ENCODE data around the gene GGNBP2. TPM values are rescaled to one million over a fixed set of nuclear protein-coding genes. Genes with fewer than 3 reads are reported as not detected.

The GGNBP2 gene
- total RNA-seq, 1 donor from 2014 or later, result 94.3 TPM

DNA sequence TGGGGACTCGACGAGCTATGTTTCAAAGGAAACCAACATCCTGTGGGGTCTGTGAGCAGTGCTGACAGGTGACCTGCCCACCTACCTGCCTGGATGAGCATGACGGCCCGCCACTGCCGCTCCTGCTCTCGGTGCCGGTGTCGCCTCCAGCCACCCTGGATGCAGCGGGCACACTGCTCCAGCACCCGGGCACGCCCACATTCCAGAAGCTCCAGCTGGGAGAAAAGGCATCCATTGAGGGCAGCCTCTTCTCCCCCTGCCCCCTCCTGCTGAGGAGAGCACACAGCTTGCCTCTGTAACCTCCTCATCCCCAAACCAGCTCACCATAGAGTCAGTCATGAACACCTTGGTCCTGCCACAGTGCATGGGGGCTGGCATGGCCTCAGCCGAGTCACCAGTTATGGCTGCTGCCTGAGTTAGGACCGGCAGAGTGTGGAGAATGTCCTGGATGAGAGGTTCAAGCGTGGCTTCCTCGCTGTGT lies 43.9 kb upstream of the GGNBP2 start:
- Histone ChIP-seq H3K27me3 (ENCODE audit: control insufficient read depth, insufficient read depth, low read length) (no peaks in the 10 kb centered on the region), H3K36me3 (ENCODE audit: control insufficient read depth, insufficient read depth, low read length) (peaks cover 47% of the 10 kb centered on the region), H3K4me3 (ENCODE audit: low read depth, low read length) (no peak overlapping the region)
- TF ChIP-seq, protein P1, sequence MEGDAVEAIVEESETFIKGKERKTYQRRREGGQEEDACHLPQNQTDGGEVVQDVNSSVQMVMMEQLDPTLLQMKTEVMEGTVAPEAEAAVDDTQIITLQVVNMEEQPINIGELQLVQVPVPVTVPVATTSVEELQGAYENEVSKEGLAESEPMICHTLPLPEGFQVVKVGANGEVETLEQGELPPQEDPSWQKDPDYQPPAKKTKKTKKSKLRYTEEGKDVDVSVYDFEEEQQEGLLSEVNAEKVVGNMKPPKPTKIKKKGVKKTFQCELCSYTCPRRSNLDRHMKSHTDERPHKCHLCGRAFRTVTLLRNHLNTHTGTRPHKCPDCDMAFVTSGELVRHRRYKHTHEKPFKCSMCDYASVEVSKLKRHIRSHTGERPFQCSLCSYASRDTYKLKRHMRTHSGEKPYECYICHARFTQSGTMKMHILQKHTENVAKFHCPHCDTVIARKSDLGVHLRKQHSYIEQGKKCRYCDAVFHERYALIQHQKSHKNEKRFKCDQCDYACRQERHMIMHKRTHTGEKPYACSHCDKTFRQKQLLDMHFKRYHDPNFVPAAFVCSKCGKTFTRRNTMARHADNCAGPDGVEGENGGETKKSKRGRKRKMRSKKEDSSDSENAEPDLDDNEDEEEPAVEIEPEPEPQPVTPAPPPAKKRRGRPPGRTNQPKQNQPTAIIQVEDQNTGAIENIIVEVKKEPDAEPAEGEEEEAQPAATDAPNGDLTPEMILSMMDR (IDR thresholded peaks at IDR 0.05; ENCODE audit: insufficient read depth, low read length, severe bottlenecking), result no peak
- no peak for FAIRE-seq
- no peak for DNase-seq (ENCODE audit: low read depth)

DNA sequence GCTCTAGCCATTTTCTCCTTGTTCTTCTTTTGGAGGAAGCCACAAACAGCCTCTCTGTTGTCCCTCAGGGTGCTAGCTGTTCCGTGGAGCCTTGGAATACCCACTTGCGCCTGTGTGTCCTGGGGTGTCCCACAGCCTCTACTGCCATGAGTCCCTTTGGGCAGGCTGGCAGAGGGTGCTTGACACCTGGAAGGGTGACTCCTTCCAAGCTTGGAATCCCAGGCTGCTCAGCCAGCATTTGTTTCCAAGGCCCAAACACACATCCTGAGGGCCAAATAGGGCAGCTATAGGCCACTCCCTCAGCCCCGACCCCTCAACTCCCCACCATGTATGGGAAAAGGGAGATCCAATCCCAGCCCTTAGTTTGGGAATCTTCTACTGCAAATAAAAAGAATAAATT lies 43.4 kb upstream of the GGNBP2 start:
- DNase-seq (ENCODE audit: low read depth), result no peak
- Histone ChIP-seq H3K27me3 (ENCODE audit: control insufficient read depth, insufficient read depth, low read length) (no peaks in the 10 kb centered on the region), H3K4me3 (ENCODE audit: low read depth, low read length) (no peak overlapping the region), H3K36me3 (ENCODE audit: control insufficient read depth, insufficient read depth, low read length) (peaks cover 47% of the 10 kb centered on the region)
- TF ChIP-seq, protein P1 (IDR thresholded peaks at IDR 0.05; ENCODE audit: insufficient read depth, low read length, severe bottlenecking), result no peak
- no peak for FAIRE-seq

DNA sequence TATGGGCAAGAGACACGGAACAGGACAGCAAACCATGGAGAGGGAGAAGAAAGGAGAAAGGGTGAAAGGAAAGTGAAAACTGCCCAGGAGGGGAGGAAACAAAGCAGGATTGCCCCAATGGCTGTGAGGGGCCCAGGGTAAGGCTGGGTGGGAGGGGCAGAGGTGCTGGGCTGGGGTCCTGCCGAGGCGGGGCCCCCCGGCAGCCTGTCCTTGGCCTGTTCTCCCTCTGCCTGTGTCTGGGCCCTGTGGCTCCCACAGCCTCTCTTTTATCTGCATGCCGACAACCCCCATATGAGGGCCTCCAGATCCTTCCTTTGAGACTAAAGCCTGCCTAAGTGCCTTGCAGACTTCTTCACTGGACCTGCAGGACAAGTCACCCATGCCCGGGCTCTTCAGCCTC lies 42.8 kb upstream of the GGNBP2 start:
- FAIRE-seq (no peak), DNase-seq (ENCODE audit: low read depth) (no peak)
- no peak overlapping the region for H3K4me3 ChIP-seq (ENCODE audit: low read depth, low read length)
- H3K27me3 ChIP-seq (ENCODE audit: control insufficient read depth, insufficient read depth, low read length), result no peaks in the 10 kb centered on the region
- TF ChIP-seq, protein P1 (IDR thresholded peaks at IDR 0.05; ENCODE audit: insufficient read depth, low read length, severe bottlenecking), result no peak
- H3K36me3 ChIP-seq (ENCODE audit: control insufficient read depth, insufficient read depth, low read length), result peaks cover 52% of the 10 kb centered on the region

DNA sequence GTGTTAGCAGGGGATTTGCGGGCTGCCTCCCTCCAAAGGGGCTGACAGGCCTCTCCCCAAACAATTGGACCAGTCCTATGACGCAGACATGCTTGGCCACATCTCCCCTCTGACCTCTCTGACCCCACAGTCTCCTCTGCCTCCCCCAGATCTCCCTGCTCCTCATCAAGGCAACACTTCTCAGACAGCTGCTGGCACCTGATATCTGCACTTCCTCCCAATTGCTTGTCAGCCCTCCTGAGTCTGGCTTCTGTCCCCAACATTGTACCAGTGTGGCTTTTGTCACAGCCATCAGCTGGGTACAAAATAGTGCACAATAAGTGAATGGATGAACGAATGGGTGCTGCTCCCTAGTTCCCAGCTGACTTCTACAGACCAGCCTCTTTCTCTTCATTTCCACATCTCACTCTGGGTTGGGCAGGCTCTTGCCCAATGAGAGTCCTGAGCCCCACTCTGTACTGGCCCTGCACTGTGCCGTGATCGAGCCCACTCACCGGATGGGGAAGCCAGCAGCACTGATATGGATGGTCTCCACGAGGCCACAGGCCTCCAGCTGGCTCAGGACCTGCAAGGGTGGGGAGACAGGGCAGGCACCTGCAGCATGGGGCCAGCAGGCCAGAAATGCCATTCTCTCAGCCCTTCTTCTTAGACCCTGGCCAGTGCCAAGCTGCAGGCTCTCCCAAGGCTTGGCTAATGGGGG lies 41.1 kb upstream of the GGNBP2 start:
- H3K27me3 ChIP-seq (ENCODE audit: control insufficient read depth, insufficient read depth, low read length), result no peaks in the 10 kb centered on the region
- no peak overlapping the region for H3K4me3 ChIP-seq (ENCODE audit: low read depth, low read length)
- no peak for DNase-seq (ENCODE audit: low read depth)
- TF ChIP-seq, protein P1 (IDR thresholded peaks at IDR 0.05; ENCODE audit: insufficient read depth, low read length, severe bottlenecking), result no peak
- peaks cover 54% of the 10 kb centered on the region for H3K36me3 ChIP-seq (ENCODE audit: control insufficient read depth, insufficient read depth, low read length)
- no peak for FAIRE-seq

DNA sequence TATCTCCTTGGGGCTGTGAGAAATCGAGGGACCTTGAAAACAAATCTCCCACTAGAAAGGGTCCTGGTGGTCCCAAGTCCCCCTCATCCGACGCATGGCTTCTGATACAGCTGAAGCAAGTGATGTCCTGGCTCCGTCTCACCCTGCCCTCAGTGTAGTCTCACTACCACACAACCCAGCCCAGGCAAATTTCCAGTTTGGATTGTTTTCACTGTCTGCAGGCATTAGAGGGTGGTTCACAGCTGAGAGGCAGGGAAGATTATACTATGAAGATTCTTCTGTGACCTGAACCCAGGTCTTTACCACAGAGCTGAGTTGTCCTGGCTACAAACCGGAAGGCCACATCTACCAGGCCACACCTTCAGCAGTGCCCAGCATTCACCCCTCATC lies 40.6 kb upstream of the GGNBP2 start:
- FAIRE-seq (no peak), DNase-seq (ENCODE audit: low read depth) (no peak)
- no peaks in the 10 kb centered on the region for H3K27me3 ChIP-seq (ENCODE audit: control insufficient read depth, insufficient read depth, low read length)
- no peak overlapping the region for H3K4me3 ChIP-seq (ENCODE audit: low read depth, low read length)
- peaks cover 54% of the 10 kb centered on the region for H3K36me3 ChIP-seq (ENCODE audit: control insufficient read depth, insufficient read depth, low read length)
- TF ChIP-seq, protein P1 (IDR thresholded peaks at IDR 0.05; ENCODE audit: insufficient read depth, low read length, severe bottlenecking), result no peak

DNA sequence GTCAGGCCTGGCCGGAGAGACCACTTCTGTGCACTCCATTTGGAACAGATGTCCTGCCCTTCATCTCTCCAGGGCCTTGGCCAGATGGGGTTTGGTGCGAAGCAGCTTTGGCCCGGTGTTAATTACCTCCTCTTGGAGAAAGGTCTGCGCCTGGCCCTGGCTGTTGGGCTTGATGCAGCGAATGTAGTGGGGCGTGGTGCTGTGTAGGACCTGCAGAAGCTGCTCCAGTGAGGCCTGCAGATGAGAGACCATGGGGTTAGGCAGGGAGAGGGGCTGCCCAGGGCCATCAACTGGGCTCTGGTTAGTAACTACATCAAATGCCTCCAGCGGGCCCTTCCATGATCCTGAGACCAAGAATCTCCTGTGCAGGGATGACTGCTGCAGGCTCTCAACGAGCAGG lies 39.5 kb upstream of the GGNBP2 start:
- H3K27me3 ChIP-seq (ENCODE audit: control insufficient read depth, insufficient read depth, low read length), result no peaks in the 10 kb centered on the region
- DNase-seq (ENCODE audit: low read depth) (no peak), FAIRE-seq (no peak)
- TF ChIP-seq, protein P1 (IDR thresholded peaks at IDR 0.05; ENCODE audit: insufficient read depth, low read length, severe bottlenecking), result no peak
- H3K4me3 ChIP-seq (ENCODE audit: low read depth, low read length), result no peak overlapping the region
- peaks cover 61% of the 10 kb centered on the region for H3K36me3 ChIP-seq (ENCODE audit: control insufficient read depth, insufficient read depth, low read length)

Measured in bronchial epithelial cell (primary cell).